BE2C (cell line): ENCODE measurements around the gene CNKSR3.

Experiments used
- DNase-seq: peaks from one replicate; pipeline ENCODE4 v3.0.0-alpha.2; 2020
- H3K27me3 ChIP-seq: fragments of 250-450 bp; sonication (Bioruptor Pico); 2 replicates; pipeline ENCODE4 v1.5.1; 2020; ENCODE audit warnings: mild to moderate bottlenecking
- H3K36me3 ChIP-seq: fragments of 250-450 bp; sonication (Bioruptor Pico); 2 replicates; pipeline ENCODE4 v1.5.1; 2020; ENCODE audit warnings: mild to moderate bottlenecking
- H3K4me1 ChIP-seq: fragments of 250-450 bp; sonication (Bioruptor Pico); 2 replicates; pipeline ENCODE4 v1.5.1; 2020
- H3K4me3 ChIP-seq: 2 replicates; pipeline ENCODE4 v1.5.1; 2011; ENCODE audit warnings: low read depth, low read length
- H3K9me3 ChIP-seq: fragments of 250-450 bp; sonication (Bioruptor Pico); 2 replicates; pipeline ENCODE4 v1.5.1; 2020
- CTCF ChIP-seq: IDR thresholded peaks from 2 replicates; pipeline ENCODE4 v1.5.1; 2012; ENCODE audit warnings: mild to moderate bottlenecking, low read depth, low read length

The CNKSR3 gene

GRCh38 chr6:154429711-154430110 is 80.8 kb downstream of the CNKSR3 start:
- H3K27me3 ChIP-seq = no peaks in the 10 kb centered on the region
- H3K36me3 ChIP-seq = peaks cover 52% of the 10 kb centered on the region
- no peak for DNase-seq
- no peak overlapping the region for H3K4me3 ChIP-seq
- H3K4me1 ChIP-seq = peaks cover 11% of the 10 kb centered on the region
- no peak for TF ChIP-seq CTCF
- H3K9me3 ChIP-seq = no peaks in the 10 kb centered on the region

DNA sequence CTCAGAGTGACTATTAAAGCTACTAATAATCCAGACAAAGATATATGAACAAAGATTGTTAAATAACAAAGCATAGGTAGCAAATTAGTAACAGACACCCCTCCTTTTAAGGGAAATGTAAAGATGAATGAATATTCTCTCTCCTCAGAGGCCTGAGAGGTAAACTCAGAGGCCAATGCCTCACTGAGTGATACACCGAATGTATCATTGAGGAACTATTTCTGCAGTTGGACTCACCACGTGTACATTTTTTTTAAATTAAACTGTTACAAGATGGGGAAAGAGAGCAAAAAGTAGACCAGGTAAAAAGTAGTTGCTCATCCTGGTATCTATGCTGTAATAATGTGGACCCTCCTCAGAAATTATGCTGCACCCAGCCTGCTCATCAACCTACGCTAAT is 81.6 kb downstream of the CNKSR3 start:
- H3K4me3 ChIP-seq = no peak overlapping the region
- H3K36me3 ChIP-seq = peaks cover 51% of the 10 kb centered on the region
- TF ChIP-seq CTCF = no peak
- peaks cover 11% of the 10 kb centered on the region for H3K4me1 ChIP-seq
- H3K9me3 ChIP-seq = no peaks in the 10 kb centered on the region
- H3K27me3 ChIP-seq = no peaks in the 10 kb centered on the region
- DNase-seq = no peak

- TF ChIP-seq CTCF = no peak
- H3K36me3 ChIP-seq = peaks cover 53% of the 10 kb centered on the region
- no peak for DNase-seq
Observed at GRCh38 chr6:154427446-154427845, 83.0 kb downstream of the CNKSR3 start.

DNA sequence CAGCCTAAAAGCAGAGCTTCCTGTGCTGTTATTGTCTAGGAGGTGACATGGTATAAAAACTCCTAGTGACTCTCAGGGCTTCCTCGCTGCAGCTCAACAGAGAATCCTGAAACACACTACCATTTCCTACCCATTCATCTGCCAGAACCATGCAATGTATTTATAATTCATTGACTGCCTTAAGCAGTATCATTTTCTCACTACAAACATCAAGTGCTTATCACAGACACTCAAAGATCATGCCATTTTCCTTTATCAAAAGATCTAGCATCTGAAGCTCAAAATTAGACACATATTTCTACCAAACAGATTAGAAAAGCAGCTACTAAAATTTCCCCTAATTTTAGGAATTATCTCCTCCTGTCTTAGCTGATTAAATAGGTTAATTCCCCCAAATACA is 83.5 kb downstream of the CNKSR3 start:
- no peak for DNase-seq
- no peak overlapping the region for H3K4me3 ChIP-seq
- peaks cover 55% of the 10 kb centered on the region for H3K36me3 ChIP-seq
- peaks cover 11% of the 10 kb centered on the region for H3K4me1 ChIP-seq
- no peaks in the 10 kb centered on the region for H3K27me3 ChIP-seq
- no peaks in the 10 kb centered on the region for H3K9me3 ChIP-seq
- no peak for TF ChIP-seq CTCF

More at GRCh38 chr6:154427446-154427845, 83.0 kb downstream of the CNKSR3 start:
- H3K27me3 ChIP-seq = no peaks in the 10 kb centered on the region
- no peak overlapping the region for H3K4me3 ChIP-seq
- no peaks in the 10 kb centered on the region for H3K9me3 ChIP-seq
- peaks cover 11% of the 10 kb centered on the region for H3K4me1 ChIP-seq

DNA sequence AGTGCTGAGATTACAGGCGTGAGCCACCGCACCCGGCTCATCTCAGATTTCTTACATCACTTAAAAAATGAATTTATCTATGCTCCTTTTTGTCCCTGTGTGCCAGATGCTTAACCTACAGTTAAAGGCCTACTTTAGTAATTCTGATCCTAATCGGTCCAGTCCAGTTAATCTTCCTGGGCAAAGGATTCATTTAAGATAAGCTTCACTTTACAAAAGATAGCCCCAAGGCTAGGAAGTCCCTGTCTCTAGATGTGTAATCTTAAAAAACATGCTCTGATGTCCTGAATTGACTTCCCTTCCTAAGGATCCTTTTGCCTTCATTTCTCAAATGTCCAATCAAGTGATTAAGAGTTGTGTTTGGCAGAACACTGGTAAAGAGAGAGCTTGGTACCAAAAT is 85.5 kb downstream of the CNKSR3 start:
- Histone ChIP-seq H3K9me3 (no peaks in the 10 kb centered on the region), H3K36me3 (peaks cover 56% of the 10 kb centered on the region), H3K4me1 (peaks cover 11% of the 10 kb centered on the region), H3K27me3 (no peaks in the 10 kb centered on the region), H3K4me3 (no peak overlapping the region)
- DNase-seq = no peak
- TF ChIP-seq CTCF = no peak

- no peaks in the 10 kb centered on the region for H3K9me3 ChIP-seq
- no peaks in the 10 kb centered on the region for H3K27me3 ChIP-seq
- no peak overlapping the region for H3K4me3 ChIP-seq
- H3K36me3 ChIP-seq = peaks cover 43% of the 10 kb centered on the region
- no peak for TF ChIP-seq CTCF
- no peak for DNase-seq
- no peaks in the 10 kb centered on the region; the same call in 1 of the 2 replicates for H3K4me1 ChIP-seq
Observed at GRCh38 chr6:154414021-154414813, 96.3 kb downstream of the CNKSR3 start.
